GF-D8 (cell line): Measurements from ENCODE around the gene GOLGA6L9.
"Not testable (repeated sequence)": the region's sequence is repeated elsewhere in the genome, so short reads cannot be mapped to it uniquely, and the experiment has no call there.

Source experiments
- DNase-seq: peaks from one replicate; lab custom pipeline; 2025; lab: John Stamatoyannopoulos, UW

Gene GOLGA6L9

GRCh38 chr15:82429693-82430092 is at the start of gene GOLGA6L9:
Gene GOLGA6L9 (plus strand): TSS chr15:82429816. CDS start chr15:82430080, 264 bp downstream.
- not testable (repeated sequence) for DNase-seq

GRCh38 chr15:82381330-82381955 is 48.2 kb upstream of the GOLGA6L9 start:
- DNase-seq = not testable (repeated sequence)

- not testable (repeated sequence) for DNase-seq
Observed at GRCh38 chr15:82387209-82387608, 42.4 kb upstream of the GOLGA6L9 start.

GRCh38 chr15:82390152-82390551 is 39.5 kb upstream of the GOLGA6L9 start:
- DNase-seq = not testable (repeated sequence)

- not testable (repeated sequence) for DNase-seq
Observed at GRCh38 chr15:82392077-82392476, 37.5 kb upstream of the GOLGA6L9 start.

- DNase-seq = no peak
Observed at GRCh38 chr15:82393671-82394070, 35.9 kb upstream of the GOLGA6L9 start.

- not testable (repeated sequence) for DNase-seq
Observed at GRCh38 chr15:82395788-82396187, 33.8 kb upstream of the GOLGA6L9 start.

GRCh38 chr15:82397817-82398216 is 31.8 kb upstream of the GOLGA6L9 start:
- no peak for DNase-seq

GRCh38 chr15:82398785-82399184 is 30.8 kb upstream of the GOLGA6L9 start:
- DNase-seq = no peak

GRCh38 chr15:82399366-82400103 is 30.1 kb upstream of the GOLGA6L9 start:
- not testable (repeated sequence) for DNase-seq

GRCh38 chr15:82401918-82402317 is 27.7 kb upstream of the GOLGA6L9 start:
- not testable (repeated sequence) for DNase-seq

GRCh38 chr15:82402341-82402740 is 27.3 kb upstream of the GOLGA6L9 start:
- not testable (repeated sequence) for DNase-seq

- DNase-seq = not testable (repeated sequence)
Observed at GRCh38 chr15:82406211-82406610, 23.4 kb upstream of the GOLGA6L9 start.

- DNase-seq = not testable (repeated sequence)
Observed at GRCh38 chr15:82410306-82410705, 19.3 kb upstream of the GOLGA6L9 start.

GRCh38 chr15:82411595-82411994 is 18.0 kb upstream of the GOLGA6L9 start:
- DNase-seq = not testable (repeated sequence)

- DNase-seq = not testable (repeated sequence)
Observed at GRCh38 chr15:82414525-82415191, 15.0 kb upstream of the GOLGA6L9 start.

GRCh38 chr15:82420516-82420915 is 9.1 kb upstream of the GOLGA6L9 start:
- DNase-seq = not testable (repeated sequence)

- not testable (repeated sequence) for DNase-seq
Observed at GRCh38 chr15:82420966-82421365, 8.7 kb upstream of the GOLGA6L9 start.

GRCh38 chr15:82427117-82427516 is 2.5 kb upstream of the GOLGA6L9 start:
- not testable (repeated sequence) for DNase-seq

- not testable (repeated sequence) for DNase-seq
Observed at GRCh38 chr15:82445420-82445819, 15.8 kb downstream of the GOLGA6L9 start.

- DNase-seq = not testable (repeated sequence)
Observed at GRCh38 chr15:82457336-82457735, 27.7 kb downstream of the GOLGA6L9 start.

- DNase-seq = not testable (repeated sequence)
Observed at GRCh38 chr15:82465629-82466028, 36.0 kb downstream of the GOLGA6L9 start.

- DNase-seq = not testable (repeated sequence)
Observed at GRCh38 chr15:82468205-82468604, 38.6 kb downstream of the GOLGA6L9 start.
